LNCAP (cell line): ENCODE measurements around the gene FOXN3.

Source experiments
- CTCF ChIP-seq: fragments of 450-650 bp; IDR thresholded peaks from 2 replicates; pipeline ENCODE4 v1.5.1; 2017; ENCODE audit warnings: mild to moderate bottlenecking

Gene FOXN3

GRCh38 chr14:89417091-89417464, at the start of gene FOXN3:
TSS of gene FOXN3 (minus strand) at chr14:89417233. CDS start at chr14:89412476, 4,757 bp downstream.
- no peak for TF ChIP-seq CTCF

GRCh38 chr14:89466484-89466883, 49.5 kb upstream of the FOXN3 start:
- TF ChIP-seq CTCF, result no peak

- TF ChIP-seq CTCF, result no peak
Observed at GRCh38 chr14:89465876-89466275, 48.8 kb upstream of the FOXN3 start.

- TF ChIP-seq CTCF, result no peak
Observed at GRCh38 chr14:89461256-89461655, 44.2 kb upstream of the FOXN3 start.

- no peak for TF ChIP-seq CTCF
Observed at GRCh38 chr14:89458713-89459420, 41.8 kb upstream of the FOXN3 start.

GRCh38 chr14:89457007-89457406, 40.0 kb upstream of the FOXN3 start:
- TF ChIP-seq CTCF, result no peak

- TF ChIP-seq CTCF, result no peak
Observed at GRCh38 chr14:89455412-89455811, 38.4 kb upstream of the FOXN3 start.

GRCh38 chr14:89454996-89455395, 38.0 kb upstream of the FOXN3 start:
- TF ChIP-seq CTCF, result no peak
